ENCODE results near the gene PPFIA1.
"Not testable (repeated sequence)": the region's sequence is repeated elsewhere in the genome, so short reads cannot be mapped to it uniquely, and the experiment has no call there.

DNA sequence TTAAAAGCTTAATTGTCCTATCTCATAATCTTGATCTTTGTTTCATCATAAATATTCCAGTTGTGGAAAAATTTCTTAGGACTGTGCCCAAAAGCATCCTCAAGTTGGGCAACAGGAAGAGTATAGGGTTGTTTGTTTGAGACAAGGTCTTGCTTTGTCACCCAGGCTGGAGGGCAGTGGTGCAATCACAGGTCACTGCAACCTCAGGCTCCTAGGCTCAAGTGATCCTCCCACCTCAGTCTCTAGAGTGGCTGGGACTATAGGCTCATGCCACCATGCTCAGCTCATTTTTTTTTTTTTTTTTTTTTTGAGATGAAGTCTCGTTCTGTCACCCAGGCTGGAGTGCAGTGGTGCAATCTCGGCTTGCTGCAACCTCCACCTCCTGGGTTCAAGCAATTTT, 11.4 kb upstream of the PPFIA1 start:
- TF ChIP-seq EZH2 (IDR thresholded peaks at IDR 0.05); POLR2AphosphoS5 (IDR thresholded peaks at IDR 0.05; ENCODE audit: borderline replicate concordance, low read depth, low read length); FOXP2 (optimal IDR thresholded peaks at IDR 0.05; ENCODE audit: control extremely low read depth, extremely low read length, insufficient read depth): not testable (repeated sequence)

All from SK-N-MC (cell line).